GM08714 (cell line): Measurements from ENCODE around the gene PDZRN3.

Experiments
- H3K4me3 ChIP-seq: fragments of 200-500 bp; sonication (Bioruptor generic); 2 replicates; pipeline ENCODE4 v1.5.1; 2014; ENCODE audit warnings: mild to moderate bottlenecking, low read length, inconsistent platforms
- ZNF274 ChIP-seq: IDR thresholded peaks from 2 replicates; pipeline ENCODE4 v1.6.1; 2012; ENCODE audit warnings: mild to moderate bottlenecking, low read depth, low read length

PDZRN3 gene

DNA sequence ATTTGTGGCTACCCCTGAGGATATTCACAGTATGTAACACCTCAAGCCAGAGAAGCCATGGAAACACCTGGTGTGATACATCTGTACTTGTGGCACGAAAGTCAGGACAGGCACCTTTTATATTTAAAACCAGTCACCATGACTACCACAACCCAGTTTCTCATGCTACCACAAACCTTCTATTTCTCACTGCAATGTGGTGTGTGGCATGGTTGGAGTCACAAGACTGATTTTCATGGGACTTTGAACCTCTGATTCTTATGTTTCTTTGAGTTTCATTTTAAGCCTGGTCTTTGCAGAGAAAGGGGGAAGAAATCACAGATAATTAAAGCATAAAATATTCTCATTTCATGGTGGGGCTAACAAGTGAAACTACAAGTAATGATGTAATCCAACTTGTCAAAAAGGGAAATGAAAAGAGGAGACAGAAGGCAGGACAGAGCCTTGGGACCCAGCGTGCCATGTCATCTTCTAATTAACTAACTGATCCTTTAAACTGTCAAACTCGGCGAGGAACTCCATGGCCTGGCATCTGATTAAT, 175.9 kb downstream of the PDZRN3 start:
- TF ChIP-seq ZNF274, result no peak
- peak overlapping the region; percentile 34; the same call in 1 of the 2 replicates for H3K4me3 ChIP-seq

DNA sequence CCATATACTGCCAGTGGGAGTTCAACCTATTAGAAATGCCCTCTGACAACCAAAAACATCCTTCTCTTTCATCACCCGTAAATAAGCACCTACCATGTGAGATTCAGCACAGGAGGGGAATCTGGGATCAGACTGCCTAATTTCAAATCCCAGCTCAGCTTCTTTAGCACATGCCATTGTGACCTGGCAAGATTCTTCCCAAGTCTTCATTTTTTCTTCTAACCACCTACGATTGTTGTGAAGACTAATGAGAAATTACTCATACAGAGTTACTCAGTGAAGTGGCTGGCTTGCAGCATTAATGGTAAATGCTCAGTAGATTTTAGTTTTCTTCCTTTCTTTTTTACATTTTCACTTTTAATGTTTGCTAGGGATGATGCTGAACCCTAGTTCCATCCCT, 176.7 kb downstream of the PDZRN3 start:
- no peak for TF ChIP-seq ZNF274
- no peak overlapping the region for H3K4me3 ChIP-seq

DNA sequence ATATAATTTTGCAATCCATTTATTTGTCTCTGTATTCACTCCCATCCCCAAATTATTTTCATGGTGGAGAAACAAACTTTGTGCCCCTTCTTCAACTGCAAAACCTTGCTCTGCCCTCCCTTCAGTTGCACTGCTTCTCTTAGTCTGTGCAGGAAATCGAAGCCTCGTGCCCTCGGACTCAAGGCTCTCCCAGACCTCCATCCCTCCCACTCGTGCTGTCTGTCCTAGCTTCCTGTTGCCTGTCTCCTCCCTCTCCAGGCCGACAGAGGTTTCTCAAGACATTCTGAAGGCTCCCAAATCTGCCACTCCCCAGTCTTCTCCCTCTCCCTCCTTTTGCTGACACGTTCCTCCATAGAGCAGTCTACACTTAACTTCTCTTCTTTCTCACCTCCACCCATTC, 177.6 kb downstream of the PDZRN3 start:
- TF ChIP-seq ZNF274, result no peak
- H3K4me3 ChIP-seq, result no peak overlapping the region

DNA sequence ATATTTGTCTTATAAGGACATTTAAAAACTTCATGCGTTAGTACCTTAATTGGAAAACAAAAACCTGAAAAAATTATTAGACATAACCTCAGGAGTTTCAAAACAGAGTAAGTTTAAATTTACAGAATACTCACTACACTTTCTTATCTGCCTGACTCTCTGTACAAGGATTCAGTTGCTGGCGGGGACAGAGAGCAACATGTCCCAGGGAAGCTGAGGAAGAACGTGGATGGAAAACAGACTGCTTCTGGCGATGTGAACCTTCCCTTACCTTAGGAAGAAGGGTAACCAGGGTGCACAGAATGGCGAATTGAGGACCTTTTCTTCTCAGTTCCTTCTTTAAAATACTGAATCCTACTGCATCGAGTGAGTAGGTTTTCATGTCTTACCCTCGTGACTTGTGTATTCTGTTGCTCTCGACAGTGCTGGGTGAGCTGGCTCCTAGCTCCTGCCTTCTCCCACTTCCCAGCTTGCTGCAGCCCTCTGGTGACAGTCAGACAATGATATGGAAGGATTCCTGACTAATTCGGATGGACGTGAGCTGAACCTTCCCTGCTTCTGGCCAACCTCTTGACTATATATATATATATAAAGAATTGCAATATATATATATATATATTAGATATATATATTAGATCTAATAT, 178.2 kb downstream of the PDZRN3 start:
- H3K4me3 ChIP-seq, result no peak overlapping the region
- no peak for TF ChIP-seq ZNF274

DNA sequence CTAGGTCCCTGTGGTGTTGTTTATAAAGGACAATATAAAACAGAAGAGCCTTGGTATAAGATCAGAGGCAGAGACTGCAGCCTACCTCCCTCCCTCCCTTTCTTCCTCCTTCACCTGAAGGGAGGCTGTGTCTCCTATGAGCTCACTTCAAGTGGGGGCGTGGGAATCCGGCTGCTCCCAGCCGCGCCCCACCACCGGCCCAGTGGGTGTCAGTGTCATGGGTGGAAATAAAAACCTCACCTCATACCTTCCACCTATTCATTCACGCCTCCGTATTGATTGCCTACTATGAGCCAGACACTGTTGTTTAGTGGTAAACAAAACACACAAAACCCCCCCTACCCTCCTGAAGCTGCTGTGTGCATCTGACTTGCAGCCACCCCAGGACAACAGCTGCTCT, 181.9 kb downstream of the PDZRN3 start:
- no peak for TF ChIP-seq ZNF274
- no peak overlapping the region for H3K4me3 ChIP-seq

DNA sequence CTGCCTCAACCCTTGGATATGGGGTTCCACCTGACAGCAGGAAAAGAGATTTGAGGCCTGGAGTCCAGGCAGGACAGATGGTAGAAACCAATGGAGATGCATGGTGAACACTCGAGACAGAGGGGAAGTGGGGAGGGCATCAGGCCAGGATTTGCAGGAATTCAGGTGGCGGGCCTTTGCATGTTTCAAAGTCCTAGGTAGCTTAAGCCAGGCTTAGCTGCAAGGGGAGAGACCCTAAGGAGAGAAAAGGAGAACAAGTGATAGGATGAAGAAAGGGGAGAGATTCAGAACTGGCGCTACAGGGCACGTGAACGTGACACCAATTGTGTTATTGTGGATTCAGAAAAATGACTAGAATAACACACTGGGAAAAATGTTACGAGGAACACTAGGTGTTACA, 182.6 kb downstream of the PDZRN3 start:
- no peak for TF ChIP-seq ZNF274
- H3K4me3 ChIP-seq, result no peak overlapping the region

DNA sequence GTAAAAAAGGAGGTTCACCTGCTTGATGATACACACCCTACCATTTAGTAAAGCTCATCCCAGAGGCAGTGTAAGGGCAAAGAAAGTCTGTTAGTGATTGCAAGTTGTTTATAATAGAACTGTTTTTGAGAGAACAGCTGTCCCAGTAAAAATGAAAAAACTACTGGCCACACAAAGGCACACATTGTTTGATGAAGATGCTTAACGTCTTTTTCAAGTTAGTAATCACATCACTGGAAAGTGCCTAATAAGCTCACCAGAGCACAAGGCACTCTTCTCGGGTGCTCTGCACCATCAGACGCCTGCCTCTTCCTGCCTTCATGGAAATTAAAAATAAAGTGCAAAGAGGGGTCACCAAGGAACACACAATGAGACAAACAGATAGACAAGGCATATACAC, 186.9 kb downstream of the PDZRN3 start:
- H3K4me3 ChIP-seq, result no peak overlapping the region
- no peak for TF ChIP-seq ZNF274

DNA sequence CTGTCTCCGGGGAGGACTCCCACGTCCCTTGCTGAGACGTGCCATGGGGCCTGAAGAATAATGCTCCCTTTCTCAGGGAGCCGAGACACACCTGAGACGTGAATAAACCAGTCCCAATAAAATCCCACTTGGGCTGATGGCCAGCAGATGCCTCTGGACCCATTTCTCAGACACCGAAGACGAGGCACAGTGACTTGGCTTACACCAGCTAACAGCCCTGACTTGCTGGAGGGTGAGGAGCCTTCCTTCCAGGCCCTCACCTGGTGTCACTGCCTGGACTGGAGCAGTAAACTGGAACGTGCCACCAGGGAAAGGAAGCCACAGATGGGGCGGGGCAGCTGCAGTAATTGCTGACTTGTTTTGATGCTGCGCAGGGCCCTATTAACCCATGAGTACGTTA, 189.7 kb downstream of the PDZRN3 start:
- TF ChIP-seq ZNF274, result no peak
- no peak overlapping the region for H3K4me3 ChIP-seq

DNA sequence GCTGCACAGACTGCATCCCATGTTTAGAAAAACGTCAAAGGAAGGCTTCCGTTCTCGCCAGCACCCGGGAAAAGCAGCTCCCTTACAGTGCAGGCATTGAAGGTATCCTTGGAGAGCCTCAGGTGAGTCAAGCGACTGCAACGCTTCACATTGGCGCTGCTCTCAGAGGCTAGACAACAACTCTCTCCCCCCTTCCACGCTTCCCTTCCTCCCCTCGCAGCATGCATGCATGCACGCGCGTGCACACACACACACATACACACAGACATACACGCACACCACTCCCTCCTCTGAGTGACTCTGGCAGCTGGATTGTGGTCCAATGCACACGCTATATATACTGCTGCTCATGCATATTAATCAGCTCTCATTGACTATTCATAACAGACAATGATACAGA, 191.1 kb downstream of the PDZRN3 start:
- no peak for TF ChIP-seq ZNF274
- no peak overlapping the region for H3K4me3 ChIP-seq

DNA sequence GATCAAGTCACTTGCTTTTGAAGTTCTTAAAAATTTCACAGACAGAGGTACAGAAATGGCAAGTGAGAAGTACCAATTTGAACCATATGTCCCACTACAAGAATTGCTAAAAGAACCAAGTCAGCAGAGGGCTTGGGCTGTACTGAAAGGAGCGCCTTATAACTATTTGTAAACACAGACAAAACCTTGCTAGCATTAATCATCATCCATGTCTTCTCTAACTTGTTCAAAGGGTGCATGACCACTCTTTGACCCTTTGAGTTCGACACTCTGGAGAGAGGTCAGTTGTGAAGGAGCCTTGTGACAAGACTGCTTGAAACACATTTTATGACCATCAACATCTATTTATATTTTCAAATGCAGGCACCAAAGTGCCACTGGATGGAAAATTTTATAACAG, 191.7 kb downstream of the PDZRN3 start:
- no peak overlapping the region for H3K4me3 ChIP-seq
- TF ChIP-seq ZNF274, result no peak

DNA sequence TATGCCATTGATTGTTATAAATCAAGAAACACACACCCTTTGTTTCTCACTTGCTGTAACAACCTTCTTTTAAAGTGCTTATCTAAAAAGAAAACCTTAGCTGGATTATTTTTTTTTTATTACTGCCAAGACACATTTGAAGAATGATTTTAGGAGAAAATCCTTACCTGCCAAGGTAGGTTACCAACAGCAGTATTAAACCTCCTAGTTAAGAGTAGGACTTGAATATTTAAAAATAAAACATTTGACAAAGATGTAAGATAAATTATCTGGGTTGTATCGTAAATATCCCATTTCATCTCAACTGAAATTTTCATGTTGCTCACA, 192.1 kb downstream of the PDZRN3 start:
- no peak overlapping the region for H3K4me3 ChIP-seq
- TF ChIP-seq ZNF274, result no peak

DNA sequence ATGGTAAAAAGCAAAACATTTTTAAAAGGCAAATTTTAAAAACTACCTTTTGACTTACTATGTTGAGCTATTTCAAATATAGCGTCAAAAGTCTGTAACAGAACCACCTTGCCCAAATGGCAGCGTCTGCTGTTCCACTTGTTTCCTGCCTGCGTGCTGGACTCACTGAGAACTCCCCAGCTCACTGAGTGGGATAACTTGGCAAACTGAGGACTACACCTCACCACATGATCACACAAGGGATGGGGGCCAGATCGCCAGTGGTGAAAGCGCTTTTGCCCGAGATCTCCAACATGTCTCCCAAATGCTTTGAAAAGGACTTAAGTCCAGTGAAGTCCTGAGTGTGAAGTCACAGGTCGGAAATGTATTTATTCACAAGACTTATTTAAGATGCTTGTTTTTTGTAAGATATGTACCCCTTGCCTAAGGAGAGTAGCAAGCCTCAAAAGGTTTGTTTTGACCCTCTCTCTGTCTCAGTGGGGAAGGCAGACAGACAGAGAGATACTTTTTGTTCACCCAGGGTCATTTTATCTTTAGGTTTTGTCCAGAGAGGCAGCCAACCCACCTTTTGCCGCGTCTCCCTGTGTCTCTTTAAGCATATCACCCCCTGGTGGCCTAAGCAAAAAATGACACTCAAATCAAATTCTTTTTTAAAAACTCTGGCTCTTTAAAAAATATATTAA, 192.6 kb downstream of the PDZRN3 start:
- TF ChIP-seq ZNF274, result no peak
- H3K4me3 ChIP-seq, result no peak overlapping the region

DNA sequence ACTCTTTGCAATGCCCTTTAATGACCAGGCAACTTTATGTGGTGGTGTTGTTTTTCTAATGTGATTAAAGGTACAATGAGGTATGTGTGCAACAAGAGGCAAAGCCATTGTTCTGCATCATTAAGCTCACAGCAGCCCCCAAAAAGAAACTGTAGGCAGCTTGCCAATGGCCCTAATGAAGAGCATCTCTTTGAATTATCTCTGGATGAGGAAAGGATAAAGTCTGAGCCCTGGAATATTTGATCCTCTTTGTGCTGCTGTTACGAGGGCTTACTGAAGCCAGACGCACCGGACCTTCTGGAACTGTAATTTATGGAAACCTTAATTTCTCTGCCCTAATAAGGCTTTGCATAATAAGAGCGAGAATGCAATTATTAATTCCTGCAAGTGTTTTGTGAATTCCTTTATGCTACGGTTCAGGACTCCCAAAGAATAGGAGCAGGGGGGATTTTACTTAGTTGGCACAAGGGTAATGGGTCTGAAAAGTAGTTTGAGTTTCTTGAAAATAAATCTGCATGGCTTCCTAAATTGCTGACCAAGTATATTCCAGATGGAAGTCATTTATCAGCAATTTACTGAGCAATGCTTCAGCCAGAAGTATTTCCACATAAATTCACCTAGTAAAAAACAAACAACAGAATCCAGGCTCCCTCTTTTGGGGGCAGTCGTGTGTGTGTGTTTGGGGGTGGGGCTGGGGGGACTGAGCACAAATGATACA, 193.4 kb downstream of the PDZRN3 start:
- H3K4me3 ChIP-seq, result no peak overlapping the region

DNA sequence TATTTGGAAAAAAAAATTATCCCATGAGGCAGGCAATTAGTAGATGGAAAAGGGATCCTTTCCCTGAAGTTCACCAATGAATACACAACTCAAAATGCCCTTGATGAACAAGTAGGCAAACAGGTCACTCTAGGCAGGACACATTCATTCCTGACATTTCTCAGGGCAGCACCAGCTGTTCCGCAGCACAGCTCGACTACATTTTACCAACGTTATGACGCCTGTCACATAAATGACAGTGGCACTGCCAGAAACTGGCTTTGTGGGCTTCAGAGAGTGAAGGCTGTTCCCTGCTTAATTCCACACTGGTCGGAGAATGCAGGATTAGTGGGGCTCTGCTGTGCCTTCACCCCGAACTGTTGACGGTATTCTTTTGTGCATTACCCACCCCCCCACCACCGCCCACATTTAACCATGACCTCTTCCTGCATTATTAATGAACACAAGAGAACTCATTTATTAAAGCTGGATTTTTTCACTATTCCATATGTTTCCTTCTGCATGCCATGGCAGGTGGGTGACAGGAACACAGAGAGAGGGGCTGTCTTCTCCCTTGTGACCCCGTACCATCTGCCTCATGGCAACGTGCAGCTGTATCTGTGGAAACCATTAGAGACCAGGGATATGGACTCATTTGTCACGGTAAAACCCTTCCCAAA, 197.6 kb downstream of the PDZRN3 start:
- no peak overlapping the region for H3K4me3 ChIP-seq
- TF ChIP-seq ZNF274, result no peak

More for the DNA sequence above, 193.4 kb downstream of the PDZRN3 start:
- no peak for TF ChIP-seq ZNF274

DNA sequence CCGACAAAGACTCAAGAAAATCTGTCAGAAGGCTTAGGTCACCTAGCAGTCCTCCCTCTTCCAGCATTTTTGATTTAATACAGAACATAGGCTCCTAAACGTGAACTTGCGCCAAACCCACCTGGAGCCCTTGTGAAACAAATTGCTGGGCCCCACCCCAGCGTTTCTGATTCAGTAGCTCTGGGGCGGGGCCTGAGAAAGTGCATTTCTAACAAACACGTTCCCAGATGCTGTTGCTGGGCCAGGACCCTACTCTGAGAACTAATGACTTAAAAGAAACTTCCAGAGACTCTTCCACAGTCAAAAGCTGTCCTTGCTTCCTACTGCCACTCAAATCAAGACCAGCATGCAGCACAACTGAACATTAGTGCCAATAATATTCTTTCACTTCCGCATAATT, 198.1 kb downstream of the PDZRN3 start:
- no peak overlapping the region for H3K4me3 ChIP-seq
- TF ChIP-seq ZNF274, result no peak

DNA sequence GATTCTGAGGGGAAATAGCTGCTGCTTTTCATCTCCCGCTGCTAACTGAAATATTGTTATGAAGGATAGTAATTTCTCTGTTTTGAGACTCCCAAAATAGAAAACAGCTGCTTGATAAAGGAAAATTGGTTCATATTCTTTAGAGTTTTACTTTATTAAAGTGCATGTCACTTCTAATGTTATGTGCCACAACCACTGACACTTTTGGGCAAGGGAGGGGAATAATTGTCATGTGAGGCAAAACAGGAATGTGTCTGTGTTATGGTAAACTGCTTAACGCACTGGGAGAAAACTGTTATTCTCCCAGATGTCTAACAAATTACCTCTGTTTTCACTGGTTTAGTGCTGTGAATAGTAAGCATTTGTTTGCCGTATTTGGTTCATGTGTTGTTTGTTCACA, 201.6 kb downstream of the PDZRN3 start:
- TF ChIP-seq ZNF274, result no peak

More for the DNA sequence above, 201.6 kb downstream of the PDZRN3 start:
- H3K4me3 ChIP-seq, result no peak overlapping the region
